DOHH2 (cell line): ENCODE results near the gene SFTA2.

ENCODE experiments used
- H3F3A ChIP-seq: fragments of 200-600 bp; sonication (generic), shearing (Covaris generic); 2 replicates; pipeline ENCODE4 v1.6.0; 2016; ENCODE audit warnings: antibody characterized with exemption, mild to moderate bottlenecking; ENCODE audit not compliant: control insufficient read depth, insufficient read depth
- H3K27ac ChIP-seq: fragments of 200-600 bp; sonication (generic); 2 replicates; pipeline ENCODE4 v1.5.1; 2014; ENCODE audit warnings: low read depth, mild to moderate bottlenecking, low read length, moderate library complexity
- H3K27me3 ChIP-seq: fragments of 200-600 bp; sonication (generic); 2 replicates; pipeline ENCODE4 v1.6.1; 2014; ENCODE audit warnings: mild to moderate bottlenecking, low read length, mixed read lengths; ENCODE audit not compliant: control insufficient read depth
- H3K36me3 ChIP-seq: fragments of 200-600 bp; sonication (generic); 2 replicates; pipeline ENCODE4 v1.6.1; 2014; ENCODE audit warnings: mild to moderate bottlenecking, low read length, moderate library complexity, mixed read lengths; ENCODE audit not compliant: control insufficient read depth
- H3K4me1 ChIP-seq: fragments of 200-600 bp; sonication (generic); 2 replicates; pipeline ENCODE4 v1.6.1; 2014; ENCODE audit warnings: mild to moderate bottlenecking, low read length, mixed read lengths; ENCODE audit not compliant: control insufficient read depth
- H3K4me2 ChIP-seq: fragments of 200-600 bp; sonication (generic); 2 replicates; pipeline ENCODE4 v1.6.0; 2014; ENCODE audit warnings: mild to moderate bottlenecking, low read length, moderate library complexity
- H3K4me3 ChIP-seq: fragments of 200-600 bp; sonication (generic); 2 replicates; pipeline ENCODE4 v1.5.1; 2014; ENCODE audit warnings: mild to moderate bottlenecking, low read length, mixed read lengths
- H3K79me2 ChIP-seq: fragments of 200-600 bp; sonication (generic); 2 replicates; pipeline ENCODE4 v1.6.1; 2014; ENCODE audit warnings: mild to moderate bottlenecking, low read length, mixed read lengths; ENCODE audit not compliant: control insufficient read depth
- H3K9me2 ChIP-seq: fragments of 200-600 bp; sonication (generic); replicated peaks from 2 replicates; pipeline ENCODE4 v1.6.1; 2014; ENCODE audit warnings: mild to moderate bottlenecking, low read length, mixed read lengths; ENCODE audit not compliant: control insufficient read depth
- H3K9me3 ChIP-seq: fragments of 200-600 bp; sonication (generic); 2 replicates; pipeline ENCODE4 v1.6.1; 2014; ENCODE audit warnings: antibody characterized with exemption, low read length, mixed read lengths; ENCODE audit not compliant: control insufficient read depth, insufficient read depth
- H4K20me1 ChIP-seq: fragments of 200-600 bp; sonication (generic); 2 replicates; pipeline ENCODE4 v1.6.0; 2014; ENCODE audit warnings: low read depth, mild to moderate bottlenecking, antibody characterized with exemption, low read length, moderate library complexity; ENCODE audit not compliant: control insufficient read depth, insufficient read depth
- CTCF ChIP-seq: fragments of 200-600 bp; sonication (generic); IDR thresholded peaks from one replicate; pipeline ENCODE4 v1.5.1; 2014; ENCODE audit warnings: antibody characterized with exemption, mild to moderate bottlenecking, low read depth, low read length; ENCODE audit not compliant: poor library complexity, severe bottlenecking
- EZH2phosphoT487 ChIP-seq: fragments of 200-600 bp; sonication (generic); IDR thresholded peaks from 2 replicates; pipeline ENCODE4 v1.6.1; 2017; ENCODE audit warnings: borderline replicate concordance, mild to moderate bottlenecking, antibody characterized with exemption, low read length, moderate library complexity, mixed read lengths

The SFTA2 gene

GRCh38 chr6:30962716-30963115 lies 30.7 kb upstream of the SFTA2 start:
- H3K9me3 ChIP-seq = no peaks in the 10 kb centered on the region
- H3F3A ChIP-seq = no peaks in the 10 kb centered on the region
- H3K36me3 ChIP-seq = no peaks in the 10 kb centered on the region
- H3K4me2 ChIP-seq = no peak overlapping the region
- no peak overlapping the region for H3K4me3 ChIP-seq
- TF ChIP-seq EZH2phosphoT487 (no peak), CTCF (no peak)
- no peaks in the 10 kb centered on the region for H3K9me2 ChIP-seq
- H3K4me1 ChIP-seq = no peaks in the 10 kb centered on the region
- peaks cover 14% of the 10 kb centered on the region for H3K27me3 ChIP-seq
- H3K79me2 ChIP-seq = no peaks in the 10 kb centered on the region
- no peaks in the 10 kb centered on the region for H4K20me1 ChIP-seq
- H3K27ac ChIP-seq = no peak overlapping the region

- H3K9me3 ChIP-seq = no peaks in the 10 kb centered on the region
- no peaks in the 10 kb centered on the region for H3K9me2 ChIP-seq
- peaks cover 1% of the 10 kb centered on the region for H3K4me1 ChIP-seq
- TF ChIP-seq CTCF (no peak), EZH2phosphoT487 (no peak)
- peaks cover 28% of the 10 kb centered on the region for H3K27me3 ChIP-seq
- H3K79me2 ChIP-seq = no peaks in the 10 kb centered on the region
- H3K4me3 ChIP-seq = no peak overlapping the region
- no peak overlapping the region for H3K4me2 ChIP-seq
- no peaks in the 10 kb centered on the region for H3F3A ChIP-seq
- H4K20me1 ChIP-seq = no peaks in the 10 kb centered on the region
- no peak overlapping the region for H3K27ac ChIP-seq
- no peaks in the 10 kb centered on the region for H3K36me3 ChIP-seq
These were observed 29.1 kb upstream of the SFTA2 start for GRCh38 chr6:30960907-30961673.

- no peak for TF ChIP-seq EZH2phosphoT487
- TF ChIP-seq CTCF = no peak
- no peaks in the 10 kb centered on the region for H3K9me3 ChIP-seq
- no peaks in the 10 kb centered on the region for H3K79me2 ChIP-seq
These were observed 25.7 kb upstream of the SFTA2 start for GRCh38 chr6:30957716-30958115.

More at GRCh38 chr6:30957716-30958115, 25.7 kb upstream of the SFTA2 start:
- Histone ChIP-seq H3F3A (no peaks in the 10 kb centered on the region), H3K9me2 (no peaks in the 10 kb centered on the region), H3K27me3 (peaks cover 54% of the 10 kb centered on the region), H3K4me2 (no peak overlapping the region), H3K4me3 (no peak overlapping the region), H3K27ac (no peak overlapping the region), H4K20me1 (no peaks in the 10 kb centered on the region), H3K4me1 (peaks cover 13% of the 10 kb centered on the region), H3K36me3 (no peaks in the 10 kb centered on the region)
